Keratinocyte (primary cell): ENCODE measurements around the gene CCDC89.

Experiments
- CTCF ChIP-seq, 3 experiments: IDR thresholded peaks in 1 of 3; conservative IDR thresholded peaks in 1 of 3; optimal IDR thresholded peaks in 1 of 3; 2 replicates in 2 of 3; 3 replicates in 1 of 3; pipeline versions ENCODE3 to v1.5.1; 2011; ENCODE audit warnings: low read length in 3 of 3, mild to moderate bottlenecking in 3 of 3, moderate library complexity in 2 of 3, control low read depth in 1 of 3, inconsistent platforms in 1 of 3; ENCODE audit not compliant: insufficient read depth in 2 of 3; ENCODE audit errors: extremely low read depth in 1 of 3
- EZH2 ChIP-seq: IDR thresholded peaks from one replicate; pipeline ENCODE4 v1.6.1; 2012; ENCODE audit warnings: inconsistent platforms, mild to moderate bottlenecking, low read length, moderate library complexity

GRCh38 chr11:85704967-85705366 lies 19.0 kb upstream of the CCDC89 start:
- TF ChIP-seq CTCF (optimal IDR thresholded peaks at IDR 0.05 in 1 of 3, IDR thresholded peaks at IDR 0.05 in 1 of 3, conservative IDR thresholded peaks at IDR 0.05 in 1 of 3; ENCODE audit: extremely low read depth in 1 of 3, insufficient read depth in 2 of 3, low read length in 3 of 3), result no peak
- TF ChIP-seq EZH2, result no peak
